DMS53 treated with DMSO at 0.1 percent for 48 hours (cell line): ENCODE results near the gene MGA.

ENCODE experiments used
- DNase-seq: peaks from one replicate; lab custom pipeline; 2025; ENCODE audit not compliant: unreplicated experiment; lab: John Stamatoyannopoulos, UW

Gene MGA

DNA sequence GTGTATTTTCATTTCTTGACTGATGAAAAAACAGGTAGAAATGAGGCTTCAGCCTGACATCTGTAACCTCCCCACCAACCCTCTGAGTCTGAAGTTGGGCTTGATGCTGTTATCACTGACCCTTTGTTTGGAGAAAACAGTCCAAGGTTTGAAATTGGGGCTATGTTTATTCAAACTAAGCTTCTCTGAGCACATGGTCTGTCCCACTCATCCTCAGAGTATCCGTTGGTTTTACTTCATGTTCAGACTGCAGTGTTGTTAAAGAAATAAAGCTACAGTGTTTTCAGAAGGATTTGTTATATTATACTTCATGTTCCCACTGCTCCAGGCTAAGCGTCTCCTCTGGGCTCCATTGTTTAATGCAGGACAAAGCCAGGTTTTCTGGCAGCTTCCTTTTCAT is 120.1 kb downstream of the MGA start:
- no peak for DNase-seq

DNA sequence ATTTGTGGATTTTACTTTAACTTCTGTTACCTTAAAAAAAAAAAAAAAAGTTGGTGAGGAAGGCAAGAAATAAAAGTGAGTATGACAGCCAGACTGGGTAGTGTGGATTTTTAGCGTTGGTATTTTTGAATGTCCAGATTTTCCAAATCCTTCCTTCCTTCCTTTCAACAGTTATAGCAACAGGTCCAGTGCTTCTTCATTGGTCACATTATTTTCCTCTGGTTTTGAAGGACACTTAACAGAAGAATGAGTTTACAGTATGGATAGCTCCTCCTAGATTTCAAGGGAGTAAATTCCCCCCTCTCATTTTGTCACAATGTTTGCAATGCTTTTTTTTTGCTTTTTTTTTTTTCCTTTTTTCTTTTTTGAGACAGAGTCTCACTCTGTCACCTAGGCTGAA is 120.5 kb downstream of the MGA start:
- DNase-seq, result no peak

DNA sequence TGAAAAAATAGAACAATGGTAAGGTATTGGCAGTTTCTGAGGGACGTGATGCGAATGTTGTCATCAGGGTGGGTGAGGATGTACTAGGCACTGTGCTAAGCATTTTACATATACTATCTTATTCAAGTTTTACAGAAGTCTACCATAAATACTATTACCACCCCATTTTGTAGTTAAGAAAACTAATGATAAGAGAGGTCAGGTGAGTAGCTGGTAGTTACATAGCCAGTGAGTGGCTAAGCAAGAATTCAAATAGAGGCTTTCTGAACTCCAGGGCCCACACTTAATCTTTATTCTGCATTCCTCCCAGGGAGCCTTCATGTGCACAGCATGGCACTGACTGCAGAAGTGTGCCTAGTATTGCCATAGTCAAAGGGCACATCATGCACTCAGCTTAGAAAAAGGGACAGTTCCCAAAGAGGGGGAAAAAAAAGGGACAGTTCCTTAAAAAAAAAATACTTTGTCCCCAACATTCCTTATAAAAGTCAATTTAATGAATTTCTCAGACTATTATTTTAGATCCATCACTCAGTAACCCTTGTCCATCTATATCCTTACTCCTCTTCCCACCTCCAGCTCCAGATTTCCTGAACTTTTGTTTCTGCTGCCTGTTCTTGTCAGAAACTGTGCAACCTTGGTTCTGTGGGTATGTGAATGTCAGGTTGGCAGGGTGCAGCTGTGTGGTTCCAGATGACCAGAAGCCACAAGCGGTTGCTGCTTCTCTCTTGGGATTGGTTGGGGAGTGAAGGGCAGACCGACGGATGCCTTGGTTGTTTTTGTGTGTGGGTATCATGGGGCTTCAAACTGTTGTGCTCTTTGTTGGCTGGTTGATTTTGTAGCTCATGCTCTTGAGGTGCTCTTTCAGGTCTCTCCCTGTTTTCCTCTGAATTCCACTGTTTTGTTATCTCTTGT is 122.4 kb downstream of the MGA start:
- no peak for DNase-seq

DNA sequence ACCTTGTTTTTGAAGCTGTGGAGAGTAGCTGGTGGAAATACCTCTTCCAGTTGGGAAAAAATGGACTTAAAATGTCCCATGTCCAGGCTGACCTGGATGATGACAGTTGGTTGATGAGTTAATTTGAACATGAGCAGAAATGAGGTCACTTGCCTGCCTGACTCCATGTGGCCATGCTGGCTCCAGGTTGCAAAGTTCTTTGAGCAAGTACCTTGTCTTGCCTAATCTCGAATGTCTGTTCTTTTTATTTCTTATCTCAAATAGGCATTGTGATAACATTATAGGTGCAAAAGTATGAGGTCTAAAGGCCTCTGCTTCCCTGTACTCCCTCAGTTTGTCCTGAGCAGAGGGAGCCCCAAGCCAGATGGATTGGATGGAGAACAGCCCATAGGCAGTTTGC is 123.1 kb downstream of the MGA start:
- no peak for DNase-seq

DNA sequence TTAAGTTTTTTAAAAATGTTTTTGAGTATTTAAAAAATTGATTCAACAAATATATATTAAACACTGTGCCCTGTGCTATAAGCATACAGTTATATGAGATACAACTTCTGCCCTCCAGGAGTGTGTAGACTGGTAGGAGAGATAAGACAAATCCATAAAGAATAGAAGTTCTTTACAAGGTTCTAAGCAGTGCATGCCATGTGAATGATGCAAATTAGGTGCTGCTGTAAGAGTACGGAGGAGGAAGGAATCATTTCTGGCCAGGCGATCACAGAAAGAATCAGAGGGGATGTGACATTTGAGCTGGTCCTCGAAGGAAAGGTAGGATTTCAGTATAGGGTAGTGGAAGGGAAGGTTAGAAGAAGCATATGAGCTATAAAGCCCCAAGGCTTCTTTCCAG is 128.1 kb downstream of the MGA start:
- DNase-seq, result no peak

DNA sequence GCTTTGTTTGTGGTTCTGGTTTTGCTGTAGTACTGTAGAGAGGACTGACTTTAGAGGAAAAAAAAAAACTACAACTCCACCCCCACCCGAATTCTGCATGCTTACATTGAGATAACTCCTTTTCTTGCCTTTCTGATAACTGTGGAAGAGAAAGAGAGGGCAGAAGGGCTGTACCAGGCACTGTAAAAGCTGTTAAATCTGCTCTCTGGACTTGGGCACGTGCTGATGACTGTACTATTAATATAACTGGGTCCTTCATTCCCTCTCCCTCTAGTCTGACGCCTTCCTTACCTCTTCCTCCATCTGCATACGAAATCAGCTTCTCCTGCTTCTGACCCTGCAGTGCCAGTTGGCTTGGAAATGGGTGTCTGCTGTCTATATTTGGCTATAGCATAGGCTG is 129.0 kb downstream of the MGA start:
- DNase-seq, result no peak

GRCh38 chr15:41789662-41790061 is 129.5 kb downstream of the MGA start:
- DNase-seq, result no peak

- no peak for DNase-seq
Measured at GRCh38 chr15:41790169-41790568, 130.0 kb downstream of the MGA start.

- no peak for DNase-seq
Measured at GRCh38 chr15:41790756-41791546, 130.7 kb downstream of the MGA start.

GRCh38 chr15:41791547-41791937 is 131.3 kb downstream of the MGA start:
- no peak for DNase-seq

- no peak for DNase-seq
Measured at GRCh38 chr15:41792000-41792637, 131.9 kb downstream of the MGA start.

DNA sequence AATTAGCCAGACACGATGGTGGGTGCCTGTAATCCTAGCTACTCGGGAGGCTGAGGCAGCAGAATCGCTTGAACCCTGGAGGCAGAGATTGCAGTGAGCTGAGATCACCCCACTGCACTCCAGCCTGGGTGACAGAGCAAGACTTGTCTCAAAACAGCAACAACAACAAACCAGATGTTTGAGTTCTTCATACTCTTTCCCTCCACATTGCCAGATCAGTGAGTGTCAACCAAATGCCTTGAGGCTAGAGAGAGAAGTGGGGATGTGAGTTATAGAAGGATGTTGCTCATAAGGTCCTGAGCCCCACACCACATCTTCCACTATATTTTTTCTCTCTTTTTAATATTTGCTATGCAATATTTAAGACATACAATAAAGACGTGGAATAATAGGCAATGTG is 133.9 kb downstream of the MGA start:
- DNase-seq, result no peak

DNA sequence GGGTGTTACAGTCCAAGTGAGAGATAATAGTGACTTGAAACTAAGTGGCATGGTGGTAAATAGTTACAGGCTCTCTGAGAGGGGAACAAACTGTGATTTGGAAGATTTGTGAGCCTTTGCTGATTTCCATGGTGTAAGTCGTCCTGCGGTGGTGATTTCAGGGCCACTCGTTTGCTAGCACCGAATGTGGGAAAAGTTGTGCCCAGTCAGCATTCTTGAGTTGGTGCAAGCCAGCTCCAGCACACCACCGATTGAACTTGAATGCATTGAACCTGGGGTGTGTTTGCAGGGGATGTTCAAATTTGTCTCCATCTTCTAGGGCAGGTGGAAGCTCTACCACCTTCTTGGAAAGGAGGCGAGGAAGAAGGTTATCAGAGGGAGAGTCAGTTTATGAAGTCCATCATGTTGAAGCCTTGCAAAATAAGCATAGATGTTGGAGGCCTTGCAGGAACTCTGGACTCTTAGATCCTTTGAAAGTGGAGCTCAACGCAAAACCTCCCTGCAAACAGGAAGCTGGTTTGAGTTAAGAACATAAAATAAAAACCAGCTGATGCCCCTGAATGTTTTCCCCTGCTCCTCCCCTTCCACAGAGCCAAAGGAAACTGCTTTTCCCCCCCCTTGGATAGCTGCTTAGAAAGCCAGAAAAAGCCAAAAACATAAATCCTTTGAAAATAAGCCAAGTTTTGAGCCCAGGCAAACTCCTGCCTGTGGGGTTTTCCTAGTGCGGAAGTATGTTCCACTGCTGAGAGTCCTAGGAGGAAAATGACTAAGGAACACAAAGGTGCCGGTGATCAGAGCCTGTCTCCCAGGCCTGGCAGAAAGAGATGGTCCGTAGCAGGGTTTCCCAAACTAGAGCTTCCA is 136.0 kb downstream of the MGA start:
- no peak for DNase-seq

GRCh38 chr15:41797201-41797944 is 137.2 kb downstream of the MGA start:
- no peak for DNase-seq

- no peak for DNase-seq
Measured at GRCh38 chr15:41798607-41799487, 138.6 kb downstream of the MGA start.

DNA sequence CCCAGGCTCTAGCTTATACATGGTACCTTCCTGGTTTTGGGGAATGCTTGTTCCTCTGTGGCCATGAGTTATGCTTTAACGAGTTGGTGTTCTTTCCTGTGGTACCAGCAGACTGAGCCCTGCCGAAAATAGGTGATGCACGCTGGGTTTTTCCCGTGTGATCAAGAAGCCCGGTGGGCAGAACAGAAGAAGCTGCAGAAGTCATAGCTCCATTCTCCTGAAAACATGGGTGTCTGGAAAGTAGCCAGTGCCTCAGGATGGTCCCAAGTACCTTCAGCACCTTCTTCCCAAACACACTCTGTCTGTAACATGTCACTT is 139.2 kb downstream of the MGA start:
- no peak for DNase-seq

- DNase-seq, result no peak
Measured at GRCh38 chr15:41801185-41801584, 141.0 kb downstream of the MGA start.

DNA sequence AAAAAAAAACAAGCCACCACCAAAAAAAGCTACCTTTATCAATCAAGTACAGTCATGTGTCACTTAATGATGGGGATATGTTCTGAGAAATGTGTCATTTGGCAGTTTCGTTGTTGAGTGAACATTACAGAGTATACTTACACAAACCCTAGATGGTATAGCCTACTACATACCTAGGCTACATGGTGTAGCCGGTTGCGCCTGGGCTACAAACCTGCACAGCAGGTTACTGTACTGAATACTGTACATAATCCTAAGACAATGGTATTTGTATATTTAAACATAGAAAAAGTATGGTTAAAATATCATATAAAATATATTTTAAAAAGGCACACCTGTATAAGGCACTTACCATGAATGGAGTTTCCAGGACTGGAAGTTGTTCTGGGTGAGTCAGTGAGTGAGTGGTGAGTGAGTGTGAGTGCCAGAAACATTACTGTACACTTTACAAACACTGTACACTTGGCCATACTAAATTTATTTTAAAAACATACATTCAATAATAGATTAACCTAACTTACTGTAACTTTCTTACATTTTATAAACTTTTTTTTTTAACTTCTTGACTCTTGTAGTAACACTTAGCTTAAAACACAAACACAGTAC is 141.7 kb downstream of the MGA start:
- no peak for DNase-seq

DNA sequence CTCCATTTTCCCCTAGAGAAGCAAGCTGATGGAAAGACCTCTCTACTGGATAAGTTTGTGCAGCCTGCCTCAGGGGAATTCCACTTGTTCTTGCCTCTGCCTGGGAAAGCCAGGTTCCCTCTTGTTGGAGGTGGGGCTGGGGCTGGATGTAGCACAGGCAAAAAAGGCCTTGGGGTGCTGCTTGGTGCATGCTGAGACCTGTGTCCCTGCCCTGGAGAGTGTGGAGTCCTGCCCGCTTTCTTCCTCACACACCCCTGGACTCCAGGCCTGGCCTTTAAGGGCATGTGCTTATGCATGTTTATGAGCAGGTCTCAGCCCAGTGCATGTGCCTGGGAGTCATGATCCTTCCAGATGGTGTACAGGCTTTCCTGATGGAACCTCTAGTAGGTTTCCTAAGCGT is 144.2 kb downstream of the MGA start:
- DNase-seq, result no peak
